Femur (tissue), 1 donor: ENCODE data around the gene CHEK1.
"Not testable (repeated sequence)": the region's sequence is repeated elsewhere in the genome, so short reads cannot be mapped to it uniquely, and the experiment has no call there.

Source experiments
- DNase-seq: peaks from one replicate; pipeline ENCODE4 v3.0.0-alpha.2; 2017

Gene CHEK1

DNA sequence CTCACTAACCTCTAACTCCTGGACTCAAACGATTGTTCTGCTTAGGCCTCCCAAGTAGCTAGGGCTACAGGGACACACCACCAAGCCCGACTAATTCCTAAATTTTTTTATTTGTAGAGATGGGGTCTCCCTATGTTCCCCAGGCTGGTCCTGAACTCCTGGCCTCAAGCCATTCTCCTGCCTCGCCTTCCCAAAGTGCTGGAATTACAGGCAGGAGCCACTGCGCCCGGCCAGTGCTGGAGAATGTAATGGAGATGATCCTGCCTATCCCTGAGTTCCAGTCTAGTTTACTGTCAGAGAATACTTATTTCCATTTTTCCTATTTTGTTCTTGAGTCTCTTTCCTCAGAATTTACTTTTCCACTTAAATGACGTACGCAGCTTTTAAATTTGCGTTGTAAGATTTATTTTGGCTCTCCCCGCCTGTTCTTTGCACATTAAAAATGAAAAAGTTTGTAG lies at the start of gene CHEK1:
Gene CHEK1, plus strand, starts transcription at position 408 of the 458 bp plus-strand sequence. CDS start 1,606 bp downstream, outside the sequence.
- DNase-seq = peak; percentile 25

DNA sequence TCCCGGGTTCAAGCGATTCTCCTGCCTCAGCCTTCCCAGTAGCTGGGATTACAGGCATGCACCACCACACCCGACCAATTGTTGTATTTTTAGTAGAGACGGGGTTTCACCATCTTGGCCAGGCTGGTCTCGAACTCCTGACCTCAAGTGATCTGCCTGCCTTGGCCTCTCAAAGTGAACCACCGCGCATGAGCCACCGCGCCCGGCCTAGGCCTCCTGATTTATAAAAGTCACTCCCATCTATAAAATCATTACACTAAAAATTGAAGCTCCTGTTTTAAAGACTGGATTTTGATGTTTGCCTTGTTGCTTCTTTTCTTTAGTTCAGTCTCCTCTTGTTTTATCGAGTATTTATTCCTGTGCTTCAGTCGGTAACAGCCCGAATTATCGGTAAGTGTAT lies 47.8 kb upstream of the CHEK1 start:
- not testable (repeated sequence) for DNase-seq

GRCh38 chr11:125578783-125579182 lies 46.2 kb upstream of the CHEK1 start:
- DNase-seq = no peak

DNA sequence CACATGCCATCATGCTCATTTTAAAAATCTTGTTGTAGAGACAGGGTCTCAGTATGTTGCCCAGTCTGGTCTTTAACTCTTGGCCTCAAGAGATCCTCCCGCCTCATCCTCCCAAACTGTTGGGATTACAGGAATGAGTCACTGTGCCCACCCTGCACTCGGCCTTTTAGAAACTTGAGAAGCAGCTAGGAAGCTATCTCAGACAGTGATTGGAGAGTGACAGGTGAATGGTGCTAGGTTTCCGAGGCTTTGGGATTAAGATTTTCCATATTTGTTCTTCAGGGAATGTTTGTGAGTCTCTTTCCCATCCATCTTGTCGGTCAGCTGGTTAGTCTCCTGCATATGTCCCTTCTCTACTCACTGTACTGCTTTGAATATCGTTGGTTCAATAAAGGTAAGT lies 45.2 kb upstream of the CHEK1 start:
- DNase-seq = no peak

DNA sequence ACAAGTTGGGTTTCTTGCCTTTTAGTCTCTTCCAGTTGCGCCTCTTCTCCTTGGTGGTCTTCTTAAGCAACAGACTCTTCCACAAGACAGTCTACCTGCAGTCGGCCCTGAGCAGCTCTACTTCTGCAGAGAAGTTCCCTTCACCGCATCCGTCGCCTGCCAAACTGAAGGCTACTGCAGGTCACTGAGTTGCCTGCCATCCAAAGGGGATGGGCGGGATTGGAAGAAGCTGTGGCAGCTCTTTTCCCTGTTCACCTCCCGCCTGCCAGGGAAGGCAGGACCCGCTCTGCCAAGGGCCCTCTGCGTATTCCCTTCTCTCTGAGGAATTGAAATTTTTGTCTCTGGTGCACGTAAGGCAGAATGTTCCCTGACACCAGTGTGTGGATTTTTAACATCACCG lies 41.5 kb upstream of the CHEK1 start:
- no peak for DNase-seq

DNA sequence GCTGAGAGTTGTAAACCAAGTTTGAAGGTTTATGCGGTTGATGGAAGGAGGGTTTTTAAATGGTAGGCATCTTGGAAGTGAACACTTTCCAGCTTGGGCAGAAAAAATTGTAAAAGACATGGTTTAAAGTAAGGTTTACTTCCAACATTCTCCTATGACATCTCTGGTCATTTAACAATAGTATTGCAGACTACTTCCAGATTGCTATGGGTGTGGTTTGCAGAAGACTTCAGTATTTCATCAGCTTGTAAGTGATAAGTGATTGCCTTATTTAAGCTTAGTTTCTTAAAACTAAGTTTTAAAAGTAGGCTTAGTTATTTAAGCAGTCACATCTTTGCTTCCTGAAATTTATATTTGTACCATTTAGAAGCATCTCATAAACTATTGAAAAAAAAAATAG lies 39.5 kb upstream of the CHEK1 start:
- DNase-seq = no peak

GRCh38 chr11:125586623-125587022 lies 38.3 kb upstream of the CHEK1 start:
- no peak for DNase-seq

DNA sequence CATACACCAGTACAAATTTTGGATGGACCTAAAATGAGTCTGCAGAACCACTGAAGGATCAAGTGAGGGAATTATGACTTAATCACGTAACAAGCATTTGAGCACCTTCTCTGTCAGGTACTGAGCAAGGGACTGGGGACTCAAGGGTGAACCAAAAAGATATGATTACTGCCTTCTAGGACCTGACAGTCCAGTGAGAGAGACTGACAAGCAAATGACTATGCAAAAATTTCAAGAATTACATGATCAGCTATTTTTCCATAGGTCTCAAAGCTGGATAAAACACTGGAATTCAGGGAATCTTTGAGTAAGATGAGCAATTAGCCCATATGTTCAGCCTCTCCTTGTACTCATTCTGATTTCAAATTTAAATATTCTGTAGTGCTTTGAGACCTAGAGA lies 37.5 kb upstream of the CHEK1 start:
- no peak for DNase-seq

GRCh38 chr11:125588505-125588904 lies 36.5 kb upstream of the CHEK1 start:
- no peak for DNase-seq

DNA sequence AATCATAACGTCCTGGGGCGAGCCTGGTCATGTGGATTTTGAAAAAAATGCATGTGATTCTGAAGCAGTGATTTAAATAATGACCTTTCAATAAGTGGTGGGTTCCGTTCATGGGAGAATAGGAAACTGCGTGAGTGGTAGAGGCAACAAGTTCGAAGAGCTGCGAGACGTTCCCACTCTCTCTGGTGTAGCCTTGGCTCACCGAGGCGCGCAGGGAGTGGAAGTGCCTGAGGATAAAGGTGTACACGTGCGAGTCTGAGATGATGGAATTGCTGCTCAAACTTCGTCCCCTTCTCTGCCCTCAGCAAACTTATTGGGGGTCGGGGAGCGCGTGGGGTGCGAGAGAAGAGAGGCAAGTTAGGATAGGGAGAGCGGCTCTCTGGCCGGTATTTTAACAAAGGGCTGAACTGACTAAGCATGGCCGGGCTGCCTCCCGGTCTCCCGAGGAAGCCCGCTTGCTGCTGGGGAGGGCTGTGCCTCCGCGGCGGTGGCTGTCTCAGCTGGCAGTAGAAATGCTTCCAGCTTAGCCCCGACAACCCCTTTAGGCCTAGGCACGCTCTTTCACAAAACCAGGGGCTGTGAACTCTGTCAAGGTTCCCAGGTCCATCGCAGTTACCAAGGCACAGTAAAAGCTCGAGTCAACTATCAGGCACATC lies 33.2 kb upstream of the CHEK1 start:
- DNase-seq = no peak

DNA sequence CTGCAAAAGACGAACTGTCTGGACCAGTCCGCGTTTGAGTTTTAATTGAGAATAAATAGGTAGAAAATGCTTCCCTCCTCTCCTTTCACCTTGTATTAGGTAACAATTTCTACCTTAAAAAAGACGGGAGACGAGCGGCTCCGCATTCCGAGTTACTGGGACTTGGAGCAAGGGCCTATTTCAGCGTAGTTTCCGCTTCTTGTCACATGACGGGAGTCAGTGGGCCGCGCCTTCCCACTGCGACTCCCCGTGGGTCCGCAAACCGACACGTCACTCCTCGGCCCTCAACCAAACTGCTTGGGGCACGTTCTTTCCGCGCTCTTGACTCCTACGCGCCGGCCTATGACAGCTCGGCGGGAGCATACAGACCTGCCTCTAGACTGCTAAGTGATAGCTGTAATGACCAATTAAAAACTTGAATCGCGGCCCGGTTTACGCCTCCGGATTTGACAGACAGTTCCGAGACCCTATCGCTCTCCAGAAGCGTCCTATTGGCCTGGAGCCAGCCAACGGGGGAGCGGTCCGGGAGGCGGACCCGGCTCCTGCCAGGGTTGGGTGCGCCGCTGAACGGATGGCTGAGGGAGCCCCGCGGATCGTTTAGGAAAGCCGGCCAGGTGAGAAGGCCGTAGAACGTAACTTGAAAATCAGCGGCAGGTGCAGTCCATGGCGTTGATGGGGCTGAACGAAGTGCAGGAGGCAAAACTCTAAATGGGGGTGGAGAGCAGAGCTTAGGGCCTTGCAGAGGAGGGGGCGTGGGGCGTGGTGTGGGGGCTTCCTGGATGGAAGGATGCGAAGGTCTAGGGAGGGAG lies 32.5 kb upstream of the CHEK1 start, which contains the start of gene STT3A:
Gene STT3A, plus strand, starts transcription at position 548 of the 809 bp plus-strand sequence. CDS start 3,064 bp downstream, outside the sequence.
- DNase-seq = peak; percentile 100

GRCh38 chr11:125593114-125593820 lies 31.7 kb upstream of the CHEK1 start:
- no peak for DNase-seq

DNA sequence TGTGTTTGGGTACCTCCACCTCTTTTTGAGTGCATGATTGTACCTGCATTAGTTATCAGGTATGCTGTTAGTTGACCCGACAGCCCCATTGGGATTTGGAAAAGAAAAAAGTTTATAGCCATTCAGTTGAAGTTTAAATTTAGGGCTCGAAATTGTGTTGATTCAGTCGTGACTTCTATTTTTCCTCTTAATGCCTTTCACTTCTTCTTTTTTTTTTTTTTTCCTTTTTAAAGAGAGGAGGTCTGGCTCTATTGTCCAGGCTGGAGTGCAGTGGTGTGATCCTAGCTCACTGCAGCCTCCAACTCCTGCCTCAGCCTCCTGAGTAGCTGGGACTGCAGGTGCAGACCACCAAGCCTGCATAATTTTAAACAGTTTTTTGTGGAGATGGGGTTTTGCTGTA lies 30.0 kb upstream of the CHEK1 start:
- DNase-seq = no peak

- DNase-seq = no peak
These were observed 24.3 kb upstream of the CHEK1 start for GRCh38 chr11:125600663-125601062.

DNA sequence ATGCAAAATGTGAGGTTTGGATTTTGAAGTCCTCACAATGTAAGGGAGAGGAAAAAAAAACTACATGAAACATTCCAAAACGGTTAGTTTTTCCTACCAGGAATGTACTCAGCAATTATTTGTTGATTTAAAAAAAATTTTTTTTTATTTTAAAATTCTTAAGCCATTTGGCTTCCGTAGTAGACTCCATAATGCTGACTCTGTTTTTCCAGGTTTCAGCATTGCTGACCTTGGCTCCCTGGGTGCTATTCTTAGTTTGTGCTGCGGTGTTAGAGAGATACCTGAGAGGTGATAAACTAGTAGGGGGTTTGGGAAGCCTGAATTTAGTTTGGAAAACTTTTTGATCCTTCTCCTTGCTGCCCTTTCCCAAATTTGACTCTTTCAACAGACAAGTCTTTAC lies 21.8 kb upstream of the CHEK1 start:
- DNase-seq = no peak

DNA sequence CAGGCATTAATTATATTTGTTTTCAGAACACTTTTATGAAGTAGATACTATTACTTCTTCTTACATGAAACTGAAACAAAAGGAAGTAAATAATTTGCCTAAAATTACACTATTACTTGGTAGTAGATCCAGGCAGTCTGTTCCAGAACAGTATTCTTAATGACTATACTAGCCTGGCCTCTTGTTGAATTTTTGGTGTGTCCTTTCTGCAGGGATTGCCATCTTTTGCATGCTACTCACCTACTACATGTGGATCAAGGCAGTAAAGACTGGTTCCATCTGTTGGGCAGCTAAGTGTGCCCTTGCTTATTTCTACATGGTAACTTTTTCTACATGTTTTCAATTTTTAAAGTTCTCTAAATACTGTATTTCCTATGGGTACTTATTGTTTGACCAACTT lies 19.5 kb upstream of the CHEK1 start:
- DNase-seq = no peak

DNA sequence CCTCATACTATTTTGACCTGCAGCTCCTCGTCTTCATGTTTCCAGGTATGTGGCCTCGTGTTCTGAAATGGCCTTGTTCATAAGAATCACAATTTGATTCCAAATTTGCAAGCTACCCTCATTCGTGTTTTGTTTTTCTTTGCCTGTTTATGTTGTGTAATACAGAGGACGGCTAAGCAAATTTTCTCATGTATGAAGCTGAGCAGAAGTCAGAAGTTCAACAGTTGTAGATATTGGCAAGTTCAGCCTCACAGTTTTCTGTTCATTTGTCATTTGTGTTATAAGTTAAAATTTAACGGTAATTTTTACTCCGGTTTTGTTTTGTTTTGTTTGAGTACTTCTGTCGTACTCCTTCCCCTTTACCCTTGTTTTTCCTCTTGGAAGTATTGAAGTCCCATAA lies 15.4 kb upstream of the CHEK1 start:
- no peak for DNase-seq

GRCh38 chr11:125618383-125618782 lies 6.6 kb upstream of the CHEK1 start:
- DNase-seq = no peak

- no peak for DNase-seq
These were observed 3.0 kb upstream of the CHEK1 start for GRCh38 chr11:125621995-125622394.

DNA sequence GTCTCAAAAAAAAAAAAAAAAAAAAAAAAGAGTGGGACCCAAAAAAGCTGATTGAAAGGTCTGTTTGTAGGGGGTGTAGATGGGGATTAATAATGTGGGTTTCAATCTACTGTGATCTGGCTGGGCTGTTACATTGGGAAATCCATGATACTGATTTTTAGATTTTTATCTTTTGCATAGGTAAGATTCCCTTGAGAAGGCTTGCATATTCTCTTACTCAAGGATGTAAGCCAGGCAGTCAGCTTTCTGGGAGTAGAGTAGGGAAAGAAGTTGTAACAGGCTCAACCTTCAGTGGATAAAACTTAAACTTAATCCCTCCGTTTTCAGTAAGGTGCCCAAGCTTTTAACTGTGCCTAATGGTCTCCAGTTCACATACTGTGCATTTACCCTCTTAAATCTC lies 1.9 kb upstream of the CHEK1 start:
- no peak for DNase-seq

DNA sequence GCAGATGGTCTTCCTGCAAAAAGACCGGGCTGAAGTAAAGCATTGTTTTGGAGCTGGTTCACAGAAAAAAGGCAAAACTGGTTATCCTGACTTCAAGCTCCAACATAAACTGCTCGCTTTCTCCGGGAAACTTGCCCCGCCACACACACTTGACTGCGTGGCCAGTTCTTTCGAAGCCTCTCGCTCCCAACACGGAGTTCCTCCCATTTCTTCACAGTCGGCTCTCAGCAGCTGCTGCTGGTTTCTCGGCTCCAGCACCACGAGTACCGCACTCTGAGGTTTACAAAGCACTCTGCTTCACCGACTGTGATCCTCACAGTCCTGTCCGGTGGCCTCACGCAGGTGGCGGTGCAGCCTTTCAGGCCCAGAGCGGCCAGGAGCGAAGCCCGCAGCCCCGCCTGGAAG lies 264 bp downstream of the CHEK1 start:
- no peak for DNase-seq

DNA sequence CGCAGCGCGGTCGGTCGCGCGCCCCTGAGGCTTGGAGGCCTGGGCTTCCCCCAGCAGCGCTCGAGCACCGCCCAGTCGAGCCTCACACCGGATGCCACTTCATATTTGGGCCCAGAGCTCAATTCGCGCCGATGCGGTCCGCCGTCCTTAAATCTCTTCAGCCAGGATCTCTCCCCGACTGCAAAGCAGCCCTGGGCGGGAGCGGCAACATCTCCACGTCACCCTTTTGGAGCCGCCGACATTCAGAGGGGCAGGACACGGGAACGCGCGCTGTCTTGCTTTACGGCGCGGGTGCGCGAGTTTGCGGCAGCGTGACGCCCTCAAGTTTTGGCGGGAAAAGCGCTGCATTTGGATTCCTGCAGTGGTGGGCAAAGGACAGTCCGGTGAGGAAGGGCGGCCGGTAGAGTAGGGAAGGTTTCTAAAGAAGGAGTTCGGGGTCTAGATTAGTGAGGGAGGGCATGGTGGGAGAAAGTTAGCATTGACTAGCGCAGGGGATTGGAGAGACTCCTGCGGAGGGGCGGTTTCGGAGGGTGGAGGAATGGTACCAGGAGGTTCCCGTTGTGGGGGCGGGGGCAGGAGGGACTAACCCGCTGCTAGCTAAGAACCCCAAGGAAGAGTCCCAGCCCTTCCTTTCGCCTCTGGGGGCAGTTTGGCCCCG lies 796 bp downstream of the CHEK1 start:
- peak; percentile 94 for DNase-seq
